Measurements from ENCODE around the gene SORL1-AS1.

SORL1-AS1 gene

DNA sequence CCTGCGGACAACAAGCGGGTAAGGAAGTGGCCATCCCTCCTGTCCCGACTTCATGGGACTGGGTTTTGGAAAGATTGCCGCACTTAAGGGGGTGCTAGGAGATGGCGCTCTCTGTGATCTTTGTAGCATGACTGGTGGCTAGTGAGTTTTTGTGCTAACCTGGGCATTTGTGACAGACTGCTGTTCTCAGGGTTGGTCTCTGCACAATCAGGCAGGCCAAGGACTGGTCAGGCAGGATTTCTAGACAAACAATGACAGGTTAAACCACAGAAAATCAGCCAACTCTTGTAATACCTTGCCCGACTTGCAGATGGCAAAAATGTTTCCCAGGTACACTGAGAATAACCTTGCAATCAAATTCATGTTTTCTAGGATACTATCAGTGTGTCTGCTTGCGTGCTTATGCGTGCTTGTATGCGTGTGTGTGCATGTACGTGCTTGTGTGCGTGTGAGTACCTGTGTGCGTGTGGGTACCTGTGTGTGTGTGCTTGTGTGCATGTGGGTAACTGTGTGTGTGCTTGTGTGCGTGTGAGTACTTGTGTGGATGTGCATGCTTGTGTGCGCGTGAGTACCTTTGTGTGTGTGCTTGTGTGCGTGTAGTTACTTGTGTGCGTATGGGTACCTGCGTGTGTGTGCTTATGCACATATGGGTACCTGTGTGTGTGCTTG is 25.6 kb upstream of the SORL1-AS1 start:
- in situ Hi-C loops (cut with HindIII; ENCODE audit: low sequenced_read_pairs) = no loop called here

DNA sequence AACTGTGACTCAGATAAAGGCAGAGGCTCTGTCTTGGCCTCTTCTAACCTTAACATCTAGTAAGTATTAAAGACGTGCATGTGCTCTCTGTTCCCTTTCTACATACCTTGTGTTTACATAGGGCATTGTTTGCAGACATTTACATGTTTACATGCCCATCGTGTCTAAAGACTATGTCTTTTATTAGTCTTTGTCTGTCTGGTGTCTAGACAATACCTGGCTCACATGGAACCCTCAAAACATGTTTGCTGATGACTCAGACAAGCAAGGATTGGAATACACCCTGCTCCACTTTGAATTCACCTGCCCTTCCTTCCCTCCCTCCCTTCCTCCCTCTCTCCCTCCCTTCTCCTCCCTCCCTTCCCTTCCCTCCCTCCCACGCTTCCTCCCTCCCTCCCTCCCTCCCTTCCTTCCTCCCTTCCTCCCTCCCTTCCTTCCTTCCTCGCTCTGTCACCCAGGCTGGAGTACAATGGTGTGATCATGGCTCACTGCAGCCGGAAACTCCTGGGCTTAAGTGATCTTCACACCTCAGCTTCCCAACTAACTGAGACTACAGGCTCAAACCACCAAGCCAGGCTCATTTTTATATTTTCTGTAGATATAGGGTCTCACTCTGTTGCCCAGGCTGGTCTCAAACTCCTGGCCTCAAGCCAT is 23.7 kb upstream of the SORL1-AS1 start:
- in situ Hi-C loops (cut with HindIII; ENCODE audit: low sequenced_read_pairs) = no loop called here

DNA sequence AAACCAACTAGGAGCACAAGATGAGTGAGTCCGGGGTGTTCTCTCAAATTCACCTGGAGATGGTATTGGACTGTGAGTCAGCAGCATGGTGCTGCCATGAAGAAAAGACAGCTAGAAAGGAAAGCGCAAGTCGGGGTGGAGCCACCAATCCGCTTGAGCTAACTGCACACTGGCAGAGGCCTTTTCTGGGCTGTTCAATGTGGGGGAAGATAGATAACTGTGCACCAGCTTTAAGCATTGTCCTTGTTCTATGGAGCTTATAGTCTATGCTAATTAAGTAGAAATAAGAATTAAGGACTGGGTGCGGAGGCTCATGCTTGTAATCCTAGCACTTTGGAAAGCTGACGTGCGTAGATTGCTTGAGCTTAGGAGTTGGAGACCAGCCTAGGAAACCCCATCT is 21.9 kb upstream of the SORL1-AS1 start:
- in situ Hi-C loops (cut with HindIII; ENCODE audit: low sequenced_read_pairs) = no loop called here

DNA sequence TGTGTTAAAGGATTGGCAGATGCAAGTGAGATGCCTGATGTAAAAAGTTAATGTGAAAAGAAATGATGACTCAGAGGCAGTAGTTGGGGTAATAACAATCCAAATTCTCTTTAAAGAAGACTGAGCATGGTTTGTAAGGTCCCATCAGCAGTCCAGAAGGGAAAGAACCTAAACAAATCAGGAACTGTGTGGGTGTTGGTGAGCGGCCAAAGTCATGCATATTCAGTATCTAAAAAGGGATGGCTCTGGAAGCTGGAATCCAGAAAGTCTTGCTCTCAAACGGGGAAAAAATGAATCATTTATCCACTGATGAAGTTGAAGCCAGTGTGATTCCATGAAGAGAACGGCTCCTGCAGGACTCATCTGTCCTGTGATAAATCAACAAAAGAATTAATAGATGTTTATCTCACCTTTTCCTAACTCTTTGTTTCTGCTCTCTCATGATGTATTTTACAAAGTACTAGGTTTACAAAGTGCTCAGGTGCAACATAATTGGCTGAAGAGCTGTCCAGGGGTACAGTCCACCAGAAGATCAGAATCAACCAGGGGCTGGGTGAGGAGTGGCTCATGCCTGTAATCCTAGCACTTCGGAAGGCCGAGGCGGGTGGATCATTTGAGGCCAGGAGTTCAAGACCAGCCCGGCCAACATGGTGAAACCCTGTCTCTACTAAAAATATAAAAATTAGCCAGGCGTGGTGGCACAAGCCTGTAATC is 20.5 kb upstream of the SORL1-AS1 start:
- in situ Hi-C loops (cut with HindIII; ENCODE audit: low sequenced_read_pairs) = no loop called here

DNA sequence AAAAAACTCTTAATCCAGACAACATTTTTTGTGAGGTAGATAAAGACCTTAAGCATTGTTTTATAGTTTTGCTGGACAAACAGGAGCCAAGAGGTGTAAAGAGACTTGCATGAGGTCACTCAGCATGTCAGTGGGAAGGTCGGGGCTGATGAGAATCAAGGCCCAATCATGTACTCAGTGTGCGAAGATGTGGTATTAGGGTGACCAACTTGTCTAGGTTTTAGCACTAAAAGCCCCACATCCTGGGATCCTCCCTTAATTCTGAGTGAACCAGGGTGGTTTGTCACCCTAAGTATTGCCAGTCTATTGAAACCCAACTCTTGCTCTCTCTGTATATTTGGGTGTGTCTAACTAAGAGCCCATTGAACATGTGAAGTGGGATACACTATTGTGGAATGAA is 19.5 kb upstream of the SORL1-AS1 start:
- in situ Hi-C loops (cut with HindIII; ENCODE audit: low sequenced_read_pairs) = no loop called here

DNA sequence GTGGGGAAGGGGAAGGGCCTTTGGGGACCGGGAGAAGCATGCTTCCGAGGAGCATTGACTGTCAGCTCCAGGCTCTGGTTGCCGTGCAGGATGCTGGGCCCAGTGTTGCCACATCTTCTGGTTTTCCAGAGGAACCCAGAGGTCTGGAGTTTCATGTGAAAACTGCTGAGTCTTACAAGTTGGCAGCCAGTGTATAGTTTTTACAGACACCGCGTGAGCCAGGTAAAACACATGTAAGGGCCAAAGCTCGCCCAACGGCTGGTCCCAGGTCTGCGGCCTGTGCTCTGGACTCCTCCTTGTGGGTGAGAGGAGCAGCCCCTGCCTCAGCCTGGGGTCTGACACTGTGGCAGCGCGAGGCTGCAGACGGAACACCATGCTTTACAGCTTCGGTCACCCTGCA is 18.4 kb upstream of the SORL1-AS1 start:
- in situ Hi-C loops (cut with HindIII; ENCODE audit: low sequenced_read_pairs) = no loop called here

DNA sequence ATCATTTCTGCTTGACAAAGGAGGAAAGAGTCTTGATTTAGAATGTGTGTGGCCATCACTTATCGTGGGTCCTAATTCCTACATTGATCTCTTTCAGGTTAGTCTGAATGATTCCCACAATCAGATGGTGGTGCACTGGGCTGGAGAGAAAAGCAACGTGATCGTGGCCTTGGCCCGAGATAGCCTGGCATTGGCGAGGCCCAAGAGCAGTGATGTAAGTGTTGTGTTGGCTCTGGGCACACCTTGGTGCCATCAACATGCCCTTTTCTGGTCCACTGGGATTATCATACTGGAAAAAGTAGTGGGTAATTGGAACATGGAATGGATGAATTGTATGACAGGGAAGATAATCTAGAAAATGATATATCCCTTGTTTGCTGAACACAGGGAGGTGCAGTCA is 17.1 kb upstream of the SORL1-AS1 start:
- in situ Hi-C loops (cut with HindIII; ENCODE audit: low sequenced_read_pairs) = no loop called here

DNA sequence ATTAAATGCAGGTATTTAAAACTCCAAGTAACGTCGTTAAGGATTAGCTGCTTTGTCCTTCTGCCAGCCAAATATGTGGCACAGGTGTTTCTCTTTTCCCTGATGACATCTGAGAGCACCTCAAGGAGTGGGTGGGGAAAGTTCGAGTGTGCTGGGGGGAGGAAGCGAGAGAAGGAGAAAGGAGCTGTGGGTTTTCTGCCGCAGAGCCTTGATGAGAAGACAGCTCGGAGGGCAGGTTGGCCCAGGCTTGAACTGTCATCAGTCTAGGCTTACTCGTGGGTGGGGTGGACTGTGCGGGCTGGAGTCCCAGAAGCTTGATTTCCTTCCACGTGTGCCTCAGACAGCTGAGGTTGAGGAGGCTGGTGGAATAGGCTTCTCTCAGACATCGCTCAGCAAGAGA is 15.2 kb upstream of the SORL1-AS1 start:
- in situ Hi-C loops (cut with HindIII; ENCODE audit: low sequenced_read_pairs) = no loop called here

DNA sequence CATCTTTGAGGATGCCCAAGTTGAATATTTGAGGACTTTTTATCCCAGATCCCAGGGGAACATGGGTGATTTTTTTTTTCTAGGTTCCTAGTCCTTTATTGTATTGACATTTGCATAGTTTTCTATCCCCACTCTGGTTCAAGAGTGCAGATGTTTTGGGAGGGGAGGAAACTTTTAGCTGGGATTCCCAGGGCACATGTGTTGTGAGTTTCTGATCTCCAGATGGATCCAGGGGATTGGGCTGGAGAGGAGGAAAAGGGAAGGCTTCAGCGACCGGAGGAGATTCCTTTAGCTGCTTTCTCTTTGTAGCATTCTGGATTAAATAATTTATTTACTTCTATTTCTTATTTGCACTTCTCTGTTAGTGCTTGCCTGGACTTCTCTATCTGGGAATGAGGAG is 14.7 kb upstream of the SORL1-AS1 start:
- in situ Hi-C loops (cut with HindIII; ENCODE audit: low sequenced_read_pairs) = no loop called here

DNA sequence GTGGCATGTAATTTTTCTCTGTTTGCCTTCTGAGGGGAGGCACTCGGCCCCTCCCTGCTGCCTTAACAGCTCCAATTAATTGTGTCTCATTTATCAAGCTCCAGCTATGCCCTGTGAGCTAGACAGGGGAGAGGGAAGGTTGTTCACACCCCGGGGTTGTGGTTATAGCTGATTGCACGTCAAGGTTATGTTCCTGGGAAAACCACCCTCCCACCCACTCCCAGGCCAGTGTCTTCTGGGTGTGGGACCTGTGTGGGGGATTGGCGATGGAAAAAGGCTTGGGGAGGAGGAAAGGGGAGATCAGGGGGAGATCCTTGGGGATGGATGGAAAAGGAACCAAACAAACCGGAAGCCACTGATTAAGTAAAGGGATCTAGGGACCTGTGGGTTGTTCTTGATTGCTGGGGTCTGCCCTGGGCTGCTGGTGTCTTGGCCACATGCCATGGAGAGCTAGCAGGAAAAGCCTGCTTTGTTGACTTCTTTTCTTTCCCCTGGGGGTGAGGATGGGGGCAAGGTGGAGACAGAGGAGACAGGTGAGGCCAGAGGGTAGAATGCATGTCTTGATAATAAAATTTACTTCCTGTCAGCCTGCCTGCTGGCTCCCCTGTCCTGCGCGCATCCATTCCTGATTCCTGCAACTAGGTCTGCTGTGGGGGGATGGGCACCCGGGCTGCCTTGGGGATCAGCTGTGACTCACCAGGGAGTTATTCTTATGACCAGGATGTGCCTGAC is 13.5 kb upstream of the SORL1-AS1 start:
- in situ Hi-C loops (cut with HindIII; ENCODE audit: low sequenced_read_pairs) = no loop called here

DNA sequence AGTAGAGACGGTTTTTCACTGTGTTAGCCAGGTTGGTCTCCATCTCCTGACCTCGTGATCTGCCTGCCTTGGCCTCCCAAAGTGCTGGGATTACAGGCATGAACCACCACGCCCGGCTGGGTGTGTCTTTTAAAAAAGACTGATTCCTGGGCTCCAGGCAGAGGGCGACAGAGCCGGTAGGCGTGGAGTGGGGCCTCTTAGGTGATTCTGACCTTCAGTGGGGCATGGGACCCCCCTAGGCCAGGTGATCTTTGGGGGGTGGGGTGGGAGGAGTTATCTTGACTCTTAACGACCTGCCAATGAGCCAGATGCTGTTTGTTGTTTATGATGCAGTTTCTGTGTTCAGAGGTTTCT is 12.9 kb upstream of the SORL1-AS1 start:
- in situ Hi-C loops (cut with HindIII; ENCODE audit: low sequenced_read_pairs) = no loop called here

DNA sequence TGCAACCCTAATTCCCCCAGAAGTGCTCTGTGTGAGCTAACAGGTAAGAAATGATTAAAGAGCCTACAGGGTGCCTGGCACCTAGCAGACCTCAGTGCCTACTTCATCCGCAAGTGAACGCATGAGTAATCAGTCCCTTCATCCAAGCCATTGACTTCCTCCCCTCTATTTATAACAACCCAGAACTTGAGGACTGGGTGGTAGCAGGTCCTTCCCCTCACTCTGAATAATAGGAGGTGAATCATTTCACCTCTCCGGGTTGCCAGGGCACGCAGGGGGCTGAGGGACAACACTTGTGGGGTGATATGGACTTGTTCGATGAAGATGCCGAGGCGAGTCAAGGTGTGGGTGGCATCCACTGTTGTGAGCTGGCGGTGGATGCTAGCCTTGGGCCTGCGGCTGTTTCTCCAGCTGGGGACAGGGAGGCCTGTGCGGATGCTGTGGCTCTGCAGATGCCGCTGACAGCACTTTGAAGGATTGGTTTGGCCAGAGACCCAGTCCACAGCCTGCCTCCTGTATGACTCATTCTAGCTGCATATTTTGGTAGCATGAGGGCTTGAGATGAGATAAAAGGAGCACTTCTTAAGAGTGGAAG is 11.7 kb upstream of the SORL1-AS1 start:
- in situ Hi-C loops (cut with HindIII; ENCODE audit: low sequenced_read_pairs) = no loop called here

DNA sequence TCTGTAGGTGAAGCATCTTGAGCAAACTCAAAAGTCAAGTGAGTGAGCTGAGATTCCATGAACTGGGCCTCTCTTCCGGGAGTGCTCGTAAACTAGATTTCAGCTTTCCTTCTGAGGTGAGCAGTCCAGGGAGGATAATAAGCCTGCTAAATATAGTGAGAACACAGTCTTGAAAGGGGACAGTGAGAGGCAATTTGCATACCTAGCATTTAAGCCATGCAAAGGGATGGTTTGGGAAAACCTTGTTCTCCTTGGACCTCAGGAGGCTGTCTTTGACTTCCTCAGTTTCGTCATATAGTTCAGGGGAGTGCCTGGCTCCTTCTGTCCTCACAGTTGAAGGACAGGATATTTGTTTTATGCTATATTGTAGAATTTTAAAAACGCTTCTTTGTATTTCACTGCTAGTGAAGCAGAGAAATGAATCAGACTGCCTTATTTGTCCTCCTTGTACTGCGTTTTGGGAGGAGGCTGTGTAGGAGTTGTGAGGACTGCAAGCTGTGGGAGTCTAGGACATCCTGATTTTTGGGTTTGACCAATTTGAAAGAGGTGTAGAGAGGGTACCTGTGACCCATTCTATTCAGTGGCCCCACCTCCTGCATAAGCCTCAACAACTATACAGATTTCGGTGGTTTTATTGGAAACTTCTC is 11.0 kb upstream of the SORL1-AS1 start:
- in situ Hi-C loops (cut with HindIII; ENCODE audit: low sequenced_read_pairs) = no loop called here

DNA sequence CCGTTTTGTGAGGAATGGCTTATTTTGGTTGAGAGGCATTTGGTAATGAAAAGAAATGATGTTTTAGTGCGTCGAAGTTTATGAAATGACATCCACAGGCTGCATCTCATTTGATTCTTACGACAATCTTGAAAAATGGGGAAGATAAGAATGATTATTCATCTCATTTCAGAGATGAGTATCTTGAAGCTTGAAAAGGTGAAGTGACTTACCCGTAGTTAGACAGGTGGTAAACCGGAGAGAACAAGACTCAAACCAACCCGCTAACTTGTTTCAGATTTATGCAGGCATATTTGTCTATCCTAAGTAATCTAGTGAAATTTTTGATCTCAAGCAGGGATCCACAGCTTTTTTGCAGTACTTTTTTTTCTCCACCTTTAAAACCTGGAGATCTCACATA is 9.1 kb upstream of the SORL1-AS1 start:
- in situ Hi-C loops (cut with HindIII; ENCODE audit: low sequenced_read_pairs) = no loop called here

DNA sequence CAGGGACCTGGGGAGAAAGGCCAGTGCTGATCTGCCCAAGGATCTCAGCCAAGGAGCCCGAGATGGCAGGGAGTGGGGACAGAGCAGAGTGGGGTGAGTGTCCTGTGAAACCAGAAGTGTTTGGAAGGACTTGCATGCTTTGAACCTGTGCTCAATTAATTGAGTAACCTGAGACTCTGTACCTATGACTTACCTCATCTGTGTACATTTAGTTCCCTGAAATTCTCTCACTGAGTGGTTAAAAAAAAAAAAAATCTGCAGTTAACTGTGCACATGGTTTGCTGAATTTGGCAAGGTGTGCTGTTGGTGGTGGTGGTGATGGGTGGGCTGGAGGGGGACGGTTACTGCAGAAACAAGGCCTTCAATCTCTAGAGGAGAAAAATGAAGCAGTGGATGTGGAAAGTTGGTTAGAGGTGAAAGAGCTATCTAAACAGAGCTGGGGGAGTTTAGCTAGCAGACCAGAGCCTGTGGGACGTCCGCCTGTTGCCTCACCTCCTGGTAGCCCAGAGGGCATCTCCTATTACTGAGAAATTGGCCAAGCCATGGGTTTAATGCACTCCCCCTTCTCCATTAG is 8.3 kb upstream of the SORL1-AS1 start:
- in situ Hi-C loops (cut with HindIII; ENCODE audit: low sequenced_read_pairs) = no loop called here

DNA sequence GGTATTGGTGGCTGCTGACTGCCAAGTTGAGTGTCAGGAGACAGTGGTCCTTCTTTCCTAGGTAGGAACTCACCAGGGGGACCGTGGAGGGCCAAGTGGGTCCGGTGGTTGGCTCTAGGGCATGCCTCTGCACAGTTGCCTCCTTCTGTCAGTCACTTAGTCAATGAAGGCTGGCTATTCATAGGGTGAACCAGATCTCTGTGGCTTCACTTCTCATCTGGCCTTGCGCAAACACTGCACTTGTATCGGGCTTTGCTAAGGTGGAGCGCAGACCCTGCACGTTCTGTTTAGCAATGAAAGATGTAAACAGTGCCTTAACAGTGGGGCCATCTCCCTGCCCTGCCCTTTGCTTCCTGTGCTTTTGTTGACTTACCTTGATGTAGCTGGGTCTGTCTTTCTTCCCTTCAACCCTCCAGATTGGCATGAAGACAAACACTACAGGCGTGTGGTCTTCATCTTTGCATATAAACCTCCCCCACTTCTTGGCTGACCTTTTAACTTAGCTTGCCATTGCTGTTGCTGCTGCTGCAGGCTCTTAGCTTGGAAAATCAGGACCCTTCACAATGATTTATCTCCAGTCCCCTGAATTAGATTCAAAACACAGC is 6.7 kb upstream of the SORL1-AS1 start:
- in situ Hi-C loops (cut with HindIII; ENCODE audit: low sequenced_read_pairs) = no loop called here

DNA sequence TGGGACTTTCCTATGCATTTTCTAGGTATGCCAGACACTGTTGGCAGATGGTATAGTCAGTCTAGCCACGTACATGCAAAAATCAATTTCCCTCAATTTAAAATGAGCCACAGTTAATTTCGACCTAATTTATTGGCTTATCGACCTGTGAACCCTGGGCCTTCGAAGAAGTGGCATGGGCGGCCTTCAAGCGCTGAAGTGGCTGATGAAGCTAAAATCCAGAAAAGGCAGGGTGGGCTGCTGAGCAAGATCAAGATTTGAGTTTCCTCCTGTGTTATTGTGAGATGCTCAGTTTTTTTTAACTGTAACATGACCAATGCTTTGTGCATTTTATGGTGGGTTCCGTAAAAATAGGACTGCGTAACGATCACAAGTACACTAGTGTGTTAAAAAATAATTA is 5.8 kb upstream of the SORL1-AS1 start:
- in situ Hi-C loops (cut with HindIII; ENCODE audit: low sequenced_read_pairs) = no loop called here

DNA sequence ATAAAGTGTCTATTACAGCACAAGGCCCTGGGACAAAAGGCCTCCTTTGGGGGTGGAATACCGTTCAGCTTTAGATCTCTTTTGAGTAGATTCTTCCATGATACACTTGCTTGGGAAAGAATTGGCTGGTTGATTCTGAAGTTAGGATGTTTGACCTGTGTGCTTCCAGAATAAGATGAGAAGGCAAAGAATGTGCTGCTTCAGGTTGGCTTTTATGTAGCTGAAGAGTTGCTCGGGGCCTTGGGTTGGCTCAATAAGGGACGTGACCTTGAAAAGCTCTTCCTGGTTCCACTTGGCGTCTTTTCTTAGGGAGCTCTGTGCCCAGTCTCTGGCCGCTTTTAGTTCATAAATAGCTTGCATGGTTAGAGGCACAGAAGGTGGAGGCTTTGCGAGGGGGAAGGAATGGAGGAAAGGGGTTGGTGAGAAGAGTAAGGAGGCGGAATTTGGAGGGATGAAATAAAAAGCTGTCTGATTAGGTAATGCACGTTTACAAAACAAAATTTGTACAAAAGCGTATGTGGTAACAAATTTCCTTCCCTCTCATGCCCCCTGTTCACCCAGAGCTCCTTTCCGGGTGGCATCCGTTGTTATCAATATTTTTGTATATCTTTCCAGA is 4.2 kb upstream of the SORL1-AS1 start:
- in situ Hi-C loops (cut with HindIII; ENCODE audit: low sequenced_read_pairs) = no loop called here

DNA sequence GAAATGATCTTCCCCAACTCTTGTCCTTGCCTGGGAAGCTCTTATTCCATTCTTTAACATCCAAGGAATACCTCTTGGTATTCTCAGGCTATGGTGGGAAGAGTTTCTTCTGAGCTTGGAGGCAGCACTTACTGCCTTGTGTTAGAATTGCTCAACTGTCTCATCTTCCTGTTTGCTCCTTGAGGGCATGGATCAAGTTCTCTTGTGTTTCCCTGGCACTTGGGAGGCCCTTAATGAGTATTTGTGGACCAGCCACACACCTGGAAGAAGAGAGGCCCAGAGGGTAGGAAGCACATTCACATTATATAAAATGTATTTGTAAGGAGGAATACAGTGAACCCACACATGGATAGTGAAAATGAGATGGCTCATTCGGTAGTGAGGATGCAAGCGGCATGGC is 3.4 kb upstream of the SORL1-AS1 start:
- in situ Hi-C loops (cut with HindIII; ENCODE audit: low sequenced_read_pairs) = no loop called here

DNA sequence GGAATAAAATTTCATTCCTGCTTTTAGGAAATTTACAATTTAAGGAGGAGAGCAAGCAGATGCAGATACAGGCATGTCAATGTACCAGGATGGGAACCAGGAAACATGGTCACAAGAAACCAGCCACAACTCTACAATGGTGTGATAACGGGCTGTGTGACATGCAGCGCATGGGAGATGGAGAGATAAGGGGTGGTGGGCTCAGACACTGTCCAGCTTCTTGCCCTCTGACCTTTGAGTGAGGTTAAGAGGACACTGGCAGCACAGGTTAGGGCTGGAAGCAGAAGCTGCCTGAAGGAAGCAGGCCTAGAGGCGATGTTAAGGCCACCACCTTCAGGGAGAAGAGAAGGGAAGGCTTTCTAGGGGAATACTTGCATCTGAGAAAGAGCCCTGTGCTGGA is 2.3 kb upstream of the SORL1-AS1 start:
- in situ Hi-C loops (cut with HindIII; ENCODE audit: low sequenced_read_pairs) = no loop called here
